Muscle layer of duodenum (tissue), 2 donors: Measurements from ENCODE around the gene SLC6A18.

ENCODE experiments used
- H3K27ac ChIP-seq: one replicate; pipeline ENCODE4 v1.7.0; 2013; ENCODE audit warnings: mild to moderate bottlenecking, low read length
- H3K27me3 ChIP-seq: one replicate; pipeline ENCODE4 v1.7.0; 2013; ENCODE audit warnings: low read depth, mild to moderate bottlenecking, control low read depth, low read length
- H3K36me3 ChIP-seq, 2 donors: one replicate each; pipeline ENCODE4 v1.7.0; 2013; ENCODE audit warnings: low read length in 2 of 2, control low read depth in 1 of 2, mild to moderate bottlenecking in 1 of 2; ENCODE audit not compliant: insufficient read depth in 2 of 2, control insufficient read depth in 1 of 2
- H3K4me1 ChIP-seq, 2 donors: one replicate each; pipeline ENCODE4 v1.7.0; 2013; ENCODE audit warnings: low read length in 2 of 2, mild to moderate bottlenecking in 2 of 2, control low read depth in 1 of 2, moderate library complexity in 1 of 2; ENCODE audit not compliant: insufficient read depth in 2 of 2, control insufficient read depth in 1 of 2
- H3K4me3 ChIP-seq, 2 donors: one replicate each; pipeline ENCODE4 v1.7.0; 2013; ENCODE audit warnings: low read length in 2 of 2, low read depth in 1 of 2, mild to moderate bottlenecking in 1 of 2
- H3K9me3 ChIP-seq, 2 donors: one replicate each; pipeline ENCODE4 v1.7.0; 2013; ENCODE audit warnings: low read length in 2 of 2, control low read depth in 1 of 2, mild to moderate bottlenecking in 1 of 2; ENCODE audit not compliant: control insufficient read depth in 1 of 2
- donor health status: healthy.

Gene SLC6A18

GRCh38 chr5:1229822-1230221 lies 4.6 kb downstream of the SLC6A18 start:
- Histone ChIP-seq H3K27me3 (peaks cover 4% of the 10 kb centered on the region), H3K27ac (no peak overlapping the region), H3K36me3 (no peaks in the 10 kb centered on the region), H3K9me3 (peaks cover 0 to 1% of the 10 kb centered on the region in 2 donors), H3K4me1 (no peaks in the 10 kb centered on the region), H3K4me3 (no peak overlapping the region)

DNA sequence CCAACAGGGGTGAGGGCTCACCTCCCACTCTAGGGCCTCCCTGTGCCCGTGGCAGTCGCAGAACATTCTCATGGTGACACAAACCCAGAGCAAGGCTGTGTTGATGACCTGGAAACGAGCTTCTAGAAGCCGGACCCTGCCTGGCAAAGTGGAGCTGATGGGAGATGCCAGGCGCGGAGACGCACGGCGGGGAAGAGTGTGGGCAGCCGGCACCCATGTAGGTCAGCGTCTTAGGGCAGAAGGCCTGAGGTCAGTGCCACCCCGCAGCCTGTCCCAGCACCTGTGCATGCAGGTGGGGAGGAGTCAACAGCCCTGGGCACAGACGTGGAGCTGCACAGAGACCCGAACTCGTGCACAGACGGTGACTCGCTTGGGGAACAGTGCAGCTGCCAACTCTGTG lies 5.4 kb downstream of the SLC6A18 start:
- no peak overlapping the region for H3K27ac ChIP-seq
- peaks cover 4 to 9% of the 10 kb centered on the region in 2 donors for H3K9me3 ChIP-seq
- H3K36me3 ChIP-seq: no peaks in the 10 kb centered on the region
- no peaks in the 10 kb centered on the region for H3K4me1 ChIP-seq
- peaks cover 4% of the 10 kb centered on the region for H3K27me3 ChIP-seq
- H3K4me3 ChIP-seq: no peak overlapping the region

DNA sequence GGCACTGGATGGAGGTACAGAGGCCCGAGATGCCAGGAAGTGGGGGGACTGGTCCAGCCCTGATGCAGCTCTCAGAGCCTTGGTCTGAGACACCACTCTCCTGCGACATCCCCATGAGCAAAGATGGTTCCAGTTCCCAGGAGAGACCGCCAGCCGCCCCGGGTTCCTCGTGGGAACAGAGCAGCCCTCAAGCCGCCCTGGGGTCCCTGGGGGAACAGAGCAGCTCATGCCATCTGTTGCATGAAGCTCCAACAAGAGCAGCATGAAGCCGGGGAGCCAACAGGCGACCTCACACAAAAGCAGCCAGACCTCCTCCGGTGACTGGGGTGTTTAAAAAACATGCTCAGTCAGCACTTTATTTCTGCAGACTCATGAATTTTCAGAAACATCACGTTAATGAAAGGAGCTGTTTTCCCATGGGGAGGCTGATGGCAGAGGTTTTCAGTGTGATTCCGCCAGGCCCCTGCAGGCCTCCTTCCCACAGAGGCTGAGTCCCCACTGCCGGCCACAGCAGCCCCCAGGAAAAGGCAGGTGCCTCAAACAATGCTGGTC lies 6.2 kb downstream of the SLC6A18 start:
- Histone ChIP-seq H3K4me3 (no peak overlapping the region), H3K27ac (no peak overlapping the region), H3K27me3 (peaks cover 4% of the 10 kb centered on the region), H3K36me3 (no peaks in the 10 kb centered on the region), H3K4me1 (no peaks in the 10 kb centered on the region), H3K9me3 (peaks cover 5 to 17% of the 10 kb centered on the region in 2 donors)

GRCh38 chr5:1232780-1233179 lies 7.6 kb downstream of the SLC6A18 start:
- H3K4me1 ChIP-seq: no peaks in the 10 kb centered on the region
- H3K27me3 ChIP-seq: peaks cover 4% of the 10 kb centered on the region
- peaks cover 5 to 23% of the 10 kb centered on the region in 2 donors for H3K9me3 ChIP-seq
- H3K4me3 ChIP-seq: no peak overlapping the region
- no peak overlapping the region for H3K27ac ChIP-seq
- H3K36me3 ChIP-seq: no peaks in the 10 kb centered on the region

GRCh38 chr5:1235379-1235778 lies 10.2 kb downstream of the SLC6A18 start:
- H3K4me1 ChIP-seq: no peaks in the 10 kb centered on the region
- no peak overlapping the region for H3K27ac ChIP-seq
- H3K27me3 ChIP-seq: peaks cover 4% of the 10 kb centered on the region
- H3K36me3 ChIP-seq: no peaks in the 10 kb centered on the region
- H3K9me3 ChIP-seq: peaks cover 5 to 23% of the 10 kb centered on the region in 2 donors
- H3K4me3 ChIP-seq: no peak overlapping the region

GRCh38 chr5:1235838-1236237 lies 10.7 kb downstream of the SLC6A18 start:
- H3K36me3 ChIP-seq: no peaks in the 10 kb centered on the region
- H3K27me3 ChIP-seq: peaks cover 1% of the 10 kb centered on the region
- no peak overlapping the region for H3K27ac ChIP-seq
- peaks cover 5 to 23% of the 10 kb centered on the region in 2 donors for H3K9me3 ChIP-seq
- no peaks in the 10 kb centered on the region for H3K4me1 ChIP-seq
- no peak overlapping the region for H3K4me3 ChIP-seq

GRCh38 chr5:1239505-1240251 lies 14.5 kb downstream of the SLC6A18 start:
- Histone ChIP-seq H3K27ac (no peak overlapping the region), H3K27me3 (no peaks in the 10 kb centered on the region), H3K4me1 (no peaks in the 10 kb centered on the region), H3K36me3 (no peaks in the 10 kb centered on the region), H3K4me3 (no peak overlapping the region), H3K9me3 (peaks cover 5 to 23% of the 10 kb centered on the region in 2 donors)

DNA sequence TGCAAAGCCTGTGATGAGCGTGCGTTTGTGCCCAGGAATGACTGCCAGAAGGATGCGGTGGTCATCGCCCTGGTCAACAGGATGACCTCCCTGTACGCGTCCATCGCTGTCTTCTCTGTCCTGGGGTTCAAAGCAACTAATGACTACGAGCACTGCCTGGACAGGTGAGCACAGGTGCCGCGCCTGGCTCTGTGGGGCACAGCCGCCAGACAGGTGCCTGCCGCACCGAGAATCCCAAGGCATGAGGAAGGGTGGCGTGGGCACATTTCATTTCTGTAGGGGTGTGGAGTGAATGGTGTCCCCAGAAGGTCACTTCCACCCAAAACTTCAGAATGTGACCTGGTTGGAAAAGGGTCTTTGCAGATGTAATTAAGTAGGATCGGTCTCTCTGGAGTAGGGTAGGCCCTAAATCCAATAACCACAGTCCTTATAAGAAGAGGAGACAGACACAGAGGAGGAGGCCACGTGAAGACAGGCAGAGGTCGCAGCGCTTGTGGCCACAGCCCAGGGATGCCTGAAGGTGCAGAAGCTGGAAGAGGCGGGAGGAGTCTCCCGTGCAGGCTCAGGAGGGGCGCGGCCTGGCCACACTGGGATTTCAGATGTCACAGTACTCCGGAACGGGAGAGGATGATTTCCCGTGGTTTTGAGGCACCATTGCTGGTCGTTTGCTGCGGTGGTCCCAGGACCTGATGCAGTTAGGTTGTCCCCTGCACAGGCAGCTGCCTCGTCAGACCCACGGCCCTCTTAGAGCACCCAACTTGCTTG lies 15.5 kb downstream of the SLC6A18 start:
- Histone ChIP-seq H3K36me3 (no peaks in the 10 kb centered on the region), H3K27ac (no peak overlapping the region), H3K9me3 (peaks cover 0 to 13% of the 10 kb centered on the region in 2 donors), H3K4me3 (no peak overlapping the region), H3K27me3 (no peaks in the 10 kb centered on the region), H3K4me1 (no peaks in the 10 kb centered on the region)

DNA sequence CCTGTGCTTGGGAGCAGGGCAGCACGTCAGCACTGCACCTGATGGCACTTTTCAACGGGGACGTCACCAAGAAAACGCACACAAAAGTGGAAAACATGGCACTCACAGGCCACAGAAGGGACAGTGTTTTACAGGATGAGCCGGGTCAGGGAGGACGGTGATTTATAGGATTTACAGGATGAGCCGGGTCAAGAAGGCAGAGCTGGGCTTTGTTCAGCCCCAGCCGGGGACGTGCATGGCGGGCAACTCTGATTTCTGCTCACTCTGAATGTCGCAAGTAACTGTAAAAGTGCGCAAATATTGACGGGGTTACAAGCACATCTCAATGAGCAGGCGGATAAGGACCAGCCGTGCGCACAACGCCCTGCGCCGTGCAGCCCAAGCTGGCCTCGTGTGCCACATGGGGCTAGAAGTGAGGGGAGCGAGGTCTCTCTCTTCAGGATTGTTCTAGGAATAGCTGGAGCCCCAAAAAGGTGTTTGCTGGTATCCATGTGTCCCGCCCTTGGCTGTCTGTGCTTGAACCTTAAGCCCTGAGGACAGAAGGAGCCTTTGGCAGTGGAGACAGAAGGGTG lies 16.4 kb downstream of the SLC6A18 start:
- Histone ChIP-seq H3K27ac (no peak overlapping the region), H3K36me3 (no peaks in the 10 kb centered on the region), H3K4me1 (no peaks in the 10 kb centered on the region), H3K27me3 (no peaks in the 10 kb centered on the region), H3K4me3 (no peak overlapping the region), H3K9me3 (peaks cover 0 to 4% of the 10 kb centered on the region in 2 donors)

GRCh38 chr5:1242733-1243486 lies 17.7 kb downstream of the SLC6A18 start:
- Histone ChIP-seq H3K27me3 (peaks cover 4% of the 10 kb centered on the region), H3K27ac (no peak overlapping the region), H3K9me3 (no peaks in the 10 kb centered on the region), H3K4me3 (no peak overlapping the region), H3K4me1 (no peaks in the 10 kb centered on the region), H3K36me3 (no peaks in the 10 kb centered on the region)
